ENCODE results near the gene NRXN2.

The NRXN2 gene

DNA sequence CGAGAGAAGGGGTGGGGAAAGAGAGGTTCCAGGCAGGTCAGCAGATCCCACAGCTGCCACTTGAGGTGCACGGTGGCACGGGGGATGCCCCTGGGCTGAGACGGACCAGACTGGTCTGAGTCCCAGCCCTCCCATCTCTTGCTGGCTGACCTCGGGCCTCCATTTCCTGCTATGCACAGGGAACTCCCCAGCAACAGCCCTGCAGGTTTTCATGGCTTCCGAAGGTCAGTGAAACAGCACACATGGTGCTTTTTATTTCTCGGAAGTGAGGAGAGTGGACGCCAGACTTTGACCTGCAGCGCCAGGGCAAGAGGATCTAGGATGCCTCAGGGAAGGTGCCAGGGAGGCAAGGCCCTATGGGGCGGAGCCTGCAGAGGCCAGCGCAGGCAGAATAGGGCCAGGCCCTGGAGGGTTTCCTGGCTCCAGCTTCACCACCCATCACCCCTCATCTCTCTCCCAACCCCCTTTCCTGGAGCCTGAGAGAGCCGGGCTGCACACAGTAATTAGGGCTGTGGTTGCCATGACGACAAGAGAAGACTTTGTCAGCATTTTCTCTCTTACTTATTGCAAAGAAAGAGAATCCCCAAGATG is 102.5 kb downstream of the NRXN2 start:
- DNase-seq: no peak

GRCh38 chr11:64619811-64620380 is 103.1 kb downstream of the NRXN2 start:
- DNase-seq: peak; percentile 77

DNA sequence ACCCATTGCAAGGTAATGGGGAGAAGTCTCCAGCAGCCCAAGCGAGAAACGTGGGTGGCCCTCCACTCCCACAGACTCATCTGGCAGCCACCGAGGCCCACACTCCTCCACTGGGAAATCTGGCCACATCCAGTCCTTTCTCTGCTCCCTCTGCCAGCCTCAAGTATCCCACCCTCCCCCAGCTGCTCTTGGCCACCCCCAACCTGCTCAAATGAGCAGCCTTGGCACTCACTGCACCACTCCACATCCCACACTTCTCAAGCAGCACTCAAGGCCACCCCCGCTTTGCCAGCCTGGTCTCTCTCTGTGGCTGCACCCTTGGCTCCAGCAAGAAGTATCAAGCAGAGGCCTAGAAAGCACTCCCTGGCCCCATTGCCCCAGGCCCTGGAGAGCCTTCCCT is 103.8 kb downstream of the NRXN2 start:
- no peak for DNase-seq

DNA sequence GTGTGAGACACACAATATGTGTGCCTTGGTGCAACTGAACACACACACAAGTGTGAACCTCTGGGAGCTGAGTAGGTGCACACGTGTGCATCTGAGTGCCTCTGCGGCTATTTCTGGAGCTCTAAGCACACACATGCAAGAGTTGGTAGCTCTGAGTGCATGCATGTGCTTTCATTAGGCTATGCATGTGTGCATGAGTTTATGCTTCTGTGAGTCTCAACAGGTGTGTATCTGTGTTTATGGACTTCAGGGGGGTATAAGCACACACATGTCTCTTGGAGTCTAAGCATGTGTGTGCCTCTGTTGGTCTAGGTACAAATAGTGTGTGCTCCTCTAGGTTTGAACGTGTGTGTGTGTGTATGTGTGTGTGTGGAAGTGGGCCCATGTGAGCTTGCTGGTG is 106.2 kb downstream of the NRXN2 start:
- no peak for DNase-seq

GRCh38 chr11:64614917-64615316 is 108.1 kb downstream of the NRXN2 start:
- no peak for DNase-seq

DNA sequence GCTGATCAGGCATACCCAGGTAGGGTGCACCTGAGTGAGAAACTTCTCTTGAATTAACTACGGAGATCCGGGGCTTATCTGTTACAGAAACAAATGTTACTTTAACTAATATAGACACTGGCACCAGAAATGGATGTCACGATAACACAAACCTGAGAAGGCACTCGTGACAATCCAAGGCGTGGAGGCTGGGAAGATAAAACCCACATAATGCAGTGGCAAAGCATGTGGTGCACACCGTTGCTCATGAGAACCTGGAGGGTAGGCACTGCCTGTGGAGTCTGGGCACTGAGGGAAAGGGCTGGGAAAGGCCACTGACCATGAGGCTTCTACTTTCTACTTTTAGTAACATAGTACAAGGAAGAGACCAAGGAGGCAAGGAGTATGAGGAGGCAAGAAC is 109.3 kb downstream of the NRXN2 start:
- no peak for DNase-seq

- DNase-seq: peak; percentile 19
Observed at GRCh38 chr11:64611869-64612646, 110.9 kb downstream of the NRXN2 start.

DNA sequence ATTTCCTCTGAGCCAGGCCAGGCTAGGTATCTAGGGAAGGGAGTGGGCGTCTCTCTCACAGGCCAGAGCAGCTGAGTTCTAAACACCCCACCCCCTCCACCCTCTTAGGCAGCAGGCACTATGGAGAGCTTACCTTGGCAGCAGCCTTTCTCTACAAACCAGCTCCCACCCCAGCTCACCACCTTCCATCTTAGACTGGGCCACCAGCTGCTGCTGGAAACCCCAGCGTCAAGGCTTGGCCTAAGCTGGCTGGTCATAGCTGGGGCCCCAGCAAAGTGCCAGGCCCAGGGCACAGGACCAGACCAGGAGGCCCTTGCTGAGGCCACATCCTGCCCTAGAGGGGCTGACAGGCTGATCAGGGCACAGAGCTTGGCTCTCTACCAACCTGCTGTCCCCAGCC is 111.8 kb downstream of the NRXN2 start:
- DNase-seq: no peak

GRCh38 chr11:64610596-64610995 is 112.4 kb downstream of the NRXN2 start:
- DNase-seq: no peak

DNA sequence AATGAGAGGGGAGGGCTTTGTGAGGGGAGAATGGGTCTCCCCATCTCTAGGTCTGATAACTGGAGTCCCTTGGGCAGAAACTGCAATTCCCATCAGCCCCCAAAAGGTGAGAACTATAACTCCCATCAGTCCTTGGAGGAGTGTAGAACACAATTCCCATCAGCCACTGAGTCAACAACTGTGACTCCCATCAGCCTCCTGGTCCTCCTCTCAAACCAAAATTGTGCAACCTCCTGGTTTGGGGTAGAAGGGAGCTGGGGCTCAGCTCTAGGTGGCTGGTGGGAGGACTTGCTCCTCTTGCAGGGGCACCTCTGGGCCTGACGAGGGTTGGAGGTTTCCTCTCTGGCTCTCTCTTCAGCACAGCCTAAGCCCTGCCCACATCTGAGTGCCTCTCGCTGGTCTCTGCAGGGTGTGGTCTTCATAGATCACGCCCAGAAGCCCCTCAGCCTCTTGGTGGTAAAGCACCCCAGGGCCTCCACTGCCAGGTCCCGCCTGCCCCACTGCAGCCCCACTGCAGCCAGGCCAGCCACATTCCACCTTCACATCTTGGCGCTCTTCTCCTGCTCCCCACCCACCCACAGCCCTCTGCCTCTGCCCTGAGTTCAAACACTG is 113.5 kb downstream of the NRXN2 start:
- DNase-seq: no peak

DNA sequence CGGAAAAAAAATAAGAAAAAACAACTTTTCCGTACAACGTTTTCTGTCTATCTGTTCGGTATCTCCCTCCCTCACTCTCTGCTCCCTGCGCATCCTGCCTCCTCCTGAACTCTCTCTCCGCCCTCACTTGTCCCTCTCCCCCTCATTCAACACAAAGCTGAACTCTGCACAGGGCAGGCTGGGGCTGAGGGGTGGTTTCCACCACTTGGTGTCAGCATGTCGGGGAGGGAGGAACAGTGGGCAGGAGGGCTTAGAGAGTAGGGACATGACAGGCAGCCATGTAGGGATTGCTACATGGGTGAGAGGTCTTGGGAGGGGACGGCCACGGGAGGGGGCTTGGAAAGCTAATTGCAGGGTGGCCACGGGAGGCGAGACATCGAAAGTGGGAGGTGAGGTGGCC is 114.4 kb downstream of the NRXN2 start:
- DNase-seq: no peak

DNA sequence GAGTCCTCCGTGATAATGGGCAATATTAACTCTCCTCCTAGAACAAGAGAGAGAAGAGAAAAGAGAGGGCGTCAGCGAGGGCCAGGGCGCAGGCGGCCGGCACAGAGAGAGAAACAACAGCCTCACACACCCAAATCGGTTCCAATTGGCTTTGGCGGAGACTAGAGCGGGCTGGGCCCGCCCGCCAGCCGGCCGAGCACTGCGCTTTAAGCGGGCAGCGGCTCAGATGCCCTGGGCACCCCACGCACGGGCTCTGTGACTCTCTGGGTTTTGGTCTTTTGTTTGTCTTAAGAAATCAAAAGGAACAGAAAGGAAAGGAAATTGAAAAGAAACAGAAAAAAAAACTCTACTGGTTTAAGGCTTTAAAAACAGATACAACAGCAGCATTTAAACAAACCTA is 115.0 kb downstream of the NRXN2 start:
- DNase-seq: no peak

DNA sequence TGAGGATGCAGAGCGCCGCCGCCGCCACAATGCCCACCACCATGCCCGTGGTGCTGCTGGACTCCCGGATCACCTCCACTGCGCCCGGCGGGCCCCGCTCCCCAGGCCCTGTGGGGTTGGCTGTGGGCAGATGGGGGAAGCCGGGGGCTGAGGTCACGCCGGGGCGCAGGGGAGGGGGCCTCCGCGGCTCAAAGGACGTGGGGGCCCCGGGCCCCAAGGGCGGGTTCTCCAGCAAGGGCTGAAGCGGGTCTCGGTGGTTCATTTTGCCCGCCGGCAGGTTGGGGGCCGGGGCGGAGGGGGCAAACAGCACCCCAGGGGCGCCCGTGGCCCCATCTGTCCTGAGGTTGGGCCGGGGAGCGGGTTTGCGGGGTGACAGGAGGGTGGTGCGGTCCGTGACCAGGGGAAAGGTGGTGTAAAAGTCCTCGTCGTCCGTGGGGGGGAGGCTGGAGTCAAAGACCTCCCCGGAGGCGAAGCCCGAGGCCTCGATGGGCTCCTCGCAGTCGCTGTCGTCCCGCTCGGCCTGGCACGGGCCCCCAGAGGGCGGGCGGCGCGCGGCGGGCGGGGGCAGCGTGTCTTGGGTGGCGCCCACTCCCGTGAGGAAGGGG is 115.5 kb downstream of the NRXN2 start:
- DNase-seq: no peak

GRCh38 chr11:64606796-64607380 is 116.1 kb downstream of the NRXN2 start:
- DNase-seq: no peak

GRCh38 chr11:64605656-64606585 is 117.1 kb downstream of the NRXN2 start:
- no peak for DNase-seq

- DNase-seq: no peak
Observed at GRCh38 chr11:64605244-64605560, 117.8 kb downstream of the NRXN2 start.

GRCh38 chr11:64604458-64605243 is 118.3 kb downstream of the NRXN2 start:
- DNase-seq: no peak

DNA sequence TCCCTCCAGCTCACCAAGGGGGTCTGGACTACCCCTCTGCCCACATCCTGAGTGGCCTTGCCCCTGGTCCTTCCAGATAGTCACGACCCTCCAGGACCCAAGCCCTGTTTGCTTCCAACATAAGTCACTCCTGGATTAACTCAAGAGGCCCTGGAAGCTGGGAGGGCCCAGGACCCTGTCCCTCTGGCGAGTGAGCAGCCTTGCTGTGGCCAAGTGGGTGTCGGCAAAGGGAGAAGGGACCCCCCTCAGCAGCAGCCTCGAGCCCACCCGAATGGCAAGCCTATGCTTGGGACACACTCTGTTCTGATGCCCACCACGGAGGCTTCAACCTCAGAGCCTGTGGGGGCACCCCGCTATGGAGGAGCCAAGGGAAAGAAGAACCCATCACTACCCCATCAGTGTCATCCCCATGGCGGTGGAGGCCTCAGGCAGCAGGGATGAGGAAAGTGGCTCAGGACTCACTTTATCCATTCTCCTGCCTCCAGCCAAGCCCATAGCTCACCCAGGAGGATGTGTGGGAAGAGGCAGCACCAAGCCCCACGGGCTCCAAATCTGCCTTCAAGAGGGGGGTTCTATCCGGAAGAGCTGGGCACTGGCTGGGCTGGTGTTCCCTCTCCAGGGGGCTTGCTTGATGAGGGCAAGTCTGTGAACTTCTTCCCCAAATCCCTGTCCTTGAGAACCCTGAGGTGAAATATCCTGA is 119.4 kb downstream of the NRXN2 start:
- no peak for DNase-seq

GRCh38 chr11:64602466-64603070 is 120.4 kb downstream of the NRXN2 start:
- DNase-seq: no peak
